Thymus (tissue), 11 donors: Measurements from ENCODE around the gene KLK2. TPM values are rescaled to one million over a fixed set of nuclear protein-coding genes. Genes with fewer than 3 reads are reported as not detected.
A peak's percentile ranks its signal among the peaks of the same experiment; 100 is the strongest.

Source experiments
- DNase-seq, 9 donors: peaks; one replicate each; pipeline ENCODE4 v3.0.0-alpha.2; 2013; ENCODE audit warnings: low spot score in 9 of 9, low read depth in 6 of 9, missing footprints in 1 of 9
- H3K27ac ChIP-seq, 2 donors: one replicate each; pipeline ENCODE4 v1.5.1; 2013; ENCODE audit warnings: control low read depth in 1 of 2, low read depth in 1 of 2, low read length in 1 of 2, mild to moderate bottlenecking in 1 of 2, moderate library complexity in 1 of 2
- H3K27me3 ChIP-seq, 2 donors: one replicate each; pipeline ENCODE4 v1.5.1; 2013; ENCODE audit warnings: low read length in 1 of 2; ENCODE audit not compliant: control insufficient read depth in 2 of 2, insufficient read depth in 1 of 2
- H3K36me3 ChIP-seq, 2 donors: one replicate each; pipeline ENCODE4 v1.5.1; 2013; ENCODE audit warnings: low read length in 1 of 2, mild to moderate bottlenecking in 1 of 2, moderate library complexity in 1 of 2; ENCODE audit not compliant: control insufficient read depth in 2 of 2, insufficient read depth in 2 of 2
- H3K4me1 ChIP-seq, 2 donors: one replicate each; pipeline ENCODE4 v1.5.1; 2013; ENCODE audit warnings: low read length in 2 of 2; ENCODE audit not compliant: control insufficient read depth in 2 of 2, insufficient read depth in 2 of 2
- H3K4me3 ChIP-seq, 2 donors: one replicate each; pipeline ENCODE4 v1.5.1; 2013; ENCODE audit warnings: low read length in 2 of 2, control low read depth in 1 of 2, mild to moderate bottlenecking in 1 of 2
- H3K9me3 ChIP-seq, 2 donors: one replicate each; pipeline ENCODE4 v1.5.1; 2013; ENCODE audit warnings: low read length in 1 of 2, mild to moderate bottlenecking in 1 of 2; ENCODE audit not compliant: control insufficient read depth in 2 of 2, insufficient read depth in 1 of 2
- WGBS: extraction: QIAGEN DNeasy Blood & Tissue Kit; methylation state at CpG from one replicate; pipeline ENCODE4 v1.1.7; 2013; 5-methylcytosine and 5-hydroxymethylcytosine counted together
- polyA plus RNA-seq: library from polyadenylated mRNA; stranded (reverse); fragments of 200-250 nt; gene quantifications from one replicate; pipeline ENCODE4 v1.2.3, GENCODE V29; 2013
- total RNA-seq: library from RNA; stranded (reverse); fragments of 120-200 nt; gene quantifications from one replicate; pipeline ENCODE4 v1.2.4, GENCODE V29; 2013
- donor health status: healthy.

The KLK2 gene
- total and polyA plus RNA-seq, 2 donors = under 0.01 to 0.50 TPM

- Histone ChIP-seq H3K27me3 (peaks cover 18 to 53% of the 10 kb centered on the region in 2 donors), H3K36me3 (no peaks in the 10 kb centered on the region), H3K27ac (no peak overlapping the region), H3K9me3 (no peaks in the 10 kb centered on the region), H3K4me3 (no peak overlapping the region), H3K4me1 (no peaks in the 10 kb centered on the region)
- DNase-seq = no peak
- WGBS = 72% methylated on average over 4 of the region's 4 CpGs
These were observed 37.5 kb downstream of the KLK2 start for GRCh38 chr19:50910722-50911121.

DNA sequence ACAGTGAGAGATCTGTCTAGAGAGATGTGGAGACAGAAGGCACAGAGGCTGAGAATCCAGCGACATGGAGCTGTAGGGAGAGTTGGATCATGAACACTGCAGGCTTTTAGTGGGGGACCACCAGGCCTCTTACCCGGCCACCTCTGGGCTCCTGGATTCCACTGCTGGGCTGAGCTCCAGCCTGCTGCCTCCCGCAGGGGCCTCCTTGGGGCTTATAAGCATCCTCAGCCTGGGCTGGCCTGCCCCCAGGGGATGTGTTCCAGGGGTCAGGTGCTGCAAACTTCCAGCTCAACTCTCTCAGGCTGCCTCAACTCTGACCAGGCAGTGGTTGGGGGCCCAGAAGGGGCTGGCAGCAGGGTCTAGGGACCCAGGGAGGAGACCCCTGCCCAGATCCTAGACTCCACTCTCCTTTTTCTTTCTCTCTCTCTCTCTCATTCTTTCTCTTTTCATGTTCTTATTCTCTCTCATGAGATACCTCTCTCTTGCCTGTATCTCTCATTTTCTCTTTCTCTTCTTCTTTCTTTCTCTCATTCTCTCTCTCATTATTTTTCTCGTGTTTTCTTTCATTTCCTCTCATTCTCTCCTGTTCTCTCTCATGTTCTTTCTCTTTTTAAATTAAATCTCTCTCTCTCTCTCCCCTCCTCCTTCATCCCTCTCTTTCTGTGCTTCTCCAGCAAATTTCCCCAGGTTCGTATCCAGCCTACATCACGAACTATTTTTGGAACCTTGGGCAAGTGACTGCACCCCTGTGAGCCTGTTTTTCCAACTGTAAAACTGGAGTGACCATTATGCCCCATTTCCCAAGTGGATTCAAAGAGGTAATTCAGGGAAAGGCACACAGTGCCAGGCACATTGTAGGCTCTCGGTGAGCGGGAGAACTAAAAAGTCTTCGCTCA lies 38.2 kb downstream of the KLK2 start, which contains the start of gene KLK4:
Gene KLK4 (minus strand): TSS at position 190 of the 896 bp plus-strand sequence. CDS start 657 bp downstream, outside the sequence.
- WGBS = 73% methylated on average over 9 of the region's 9 CpGs
- Histone ChIP-seq H3K9me3 (no peaks in the 10 kb centered on the region), H3K4me1 (no peaks in the 10 kb centered on the region), H3K36me3 (no peaks in the 10 kb centered on the region), H3K27me3 (peaks cover 18 to 55% of the 10 kb centered on the region in 2 donors), H3K27ac (no peak within 1 kb of the TSS), H3K4me3 (no peak within 1 kb of the TSS)
- DNase-seq = no peak

- Histone ChIP-seq H3K36me3 (no peaks in the 10 kb centered on the region), H3K4me3 (no peak overlapping the region), H3K9me3 (no peaks in the 10 kb centered on the region), H3K27ac (no peak overlapping the region), H3K4me1 (no peaks in the 10 kb centered on the region), H3K27me3 (peaks cover 18 to 55% of the 10 kb centered on the region in 2 donors)
- no peak for DNase-seq
- WGBS = 25% methylated on average over 21 of the region's 21 CpGs
These were observed 38.9 kb downstream of the KLK2 start for GRCh38 chr19:50912102-50912599.

DNA sequence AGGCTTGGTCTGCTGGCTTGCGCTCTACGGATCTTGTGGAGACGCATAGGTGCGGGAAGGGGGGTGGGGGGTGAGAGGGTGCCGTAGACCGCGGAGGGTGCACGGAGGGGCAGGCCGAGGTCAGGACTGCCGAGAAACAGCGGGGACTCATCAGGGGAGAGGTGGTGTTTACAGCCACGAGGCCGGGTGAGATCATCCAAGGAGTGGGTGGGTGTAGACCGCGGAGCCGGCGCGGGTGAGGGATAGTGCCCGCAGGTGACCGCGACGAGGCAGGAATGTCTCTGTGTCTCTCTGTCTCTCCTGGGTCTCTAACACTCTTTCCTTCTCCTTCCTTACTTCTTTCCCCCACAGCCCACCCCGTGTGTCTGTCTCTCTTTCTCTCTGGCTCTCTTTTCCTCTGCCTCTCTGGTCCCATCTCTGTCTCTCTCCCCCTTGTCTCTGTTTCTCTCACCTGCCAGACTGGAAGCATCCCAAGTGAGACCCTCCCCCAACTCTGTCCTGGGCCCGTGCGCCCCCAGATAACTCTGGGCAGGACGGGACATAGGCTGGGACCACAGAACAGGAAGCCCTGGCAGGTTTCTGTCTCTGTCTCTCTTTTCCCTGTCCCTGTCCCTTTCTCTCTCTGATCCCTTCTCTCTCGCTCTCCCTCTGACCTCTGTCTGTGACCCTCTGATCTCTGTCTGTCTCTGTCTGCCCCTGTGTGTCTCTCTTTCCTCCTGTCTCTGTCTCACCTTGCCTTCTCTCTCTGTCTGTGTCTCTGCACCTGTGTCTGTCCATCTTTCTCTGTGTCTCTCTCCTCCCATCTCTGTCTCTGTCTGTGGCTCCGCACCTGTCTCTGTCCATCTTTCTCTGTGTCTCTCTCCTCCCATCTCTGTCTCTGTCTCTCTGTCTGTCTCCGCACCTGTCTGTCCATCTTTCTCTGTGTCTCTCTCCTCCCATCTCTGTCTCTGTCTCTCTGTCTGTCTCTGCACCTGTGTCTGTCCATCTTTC lies 39.8 kb downstream of the KLK2 start:
- H3K4me1 ChIP-seq = no peaks in the 10 kb centered on the region
- H3K36me3 ChIP-seq = no peaks in the 10 kb centered on the region
- 12% methylated on average over 29 of the region's 29 CpGs for WGBS
- DNase-seq = no peak
- H3K4me3 ChIP-seq = no peak overlapping the region
- peaks cover 18 to 55% of the 10 kb centered on the region in 2 donors for H3K27me3 ChIP-seq
- H3K27ac ChIP-seq = no peak overlapping the region
- no peaks in the 10 kb centered on the region for H3K9me3 ChIP-seq

DNA sequence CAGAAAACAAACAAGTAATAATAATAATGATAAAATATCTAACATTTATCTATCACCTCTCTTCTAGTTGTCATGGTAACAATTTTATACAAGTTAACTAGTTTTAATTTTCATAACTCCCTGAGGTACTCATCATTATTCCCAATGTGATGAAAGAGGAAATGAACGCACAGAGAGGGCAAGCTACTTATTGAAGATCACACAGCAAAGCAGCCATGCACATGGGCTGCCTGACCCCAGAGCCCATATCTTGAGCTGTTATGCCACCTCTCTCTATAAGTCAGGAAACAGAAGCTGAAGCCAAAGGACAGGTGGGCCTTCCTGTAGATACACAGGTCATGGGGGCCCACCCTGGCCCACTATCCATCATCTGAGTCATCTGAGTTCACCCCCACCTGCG lies 42.8 kb downstream of the KLK2 start:
- H3K4me3 ChIP-seq = no peak overlapping the region
- WGBS = 87% methylated on average over 2 of the region's 2 CpGs

GRCh38 chr19:50921426-50922316 lies 48.4 kb downstream of the KLK2 start:
- no peak overlapping the region for H3K27ac ChIP-seq
- H3K27me3 ChIP-seq = peaks cover 2 to 7% of the 10 kb centered on the region in 2 donors
- H3K36me3 ChIP-seq = no peaks in the 10 kb centered on the region
- no peak for DNase-seq
- no peak overlapping the region for H3K4me3 ChIP-seq
- H3K4me1 ChIP-seq = peaks cover 0 to 2% of the 10 kb centered on the region in 2 donors
- 7% methylated on average over 12 of the region's 12 CpGs for WGBS
- H3K9me3 ChIP-seq = no peaks in the 10 kb centered on the region

More for the DNA sequence above, 42.8 kb downstream of the KLK2 start:
- no peaks in the 10 kb centered on the region for H3K36me3 ChIP-seq
- DNase-seq = no peak
- H3K4me1 ChIP-seq = no peaks in the 10 kb centered on the region
- peaks cover 16 to 25% of the 10 kb centered on the region in 2 donors for H3K27me3 ChIP-seq
- no peaks in the 10 kb centered on the region for H3K9me3 ChIP-seq
- H3K27ac ChIP-seq = no peak overlapping the region

GRCh38 chr19:50922317-50922853 lies 49.1 kb downstream of the KLK2 start:
- H3K36me3 ChIP-seq = no peaks in the 10 kb centered on the region
- H3K4me1 ChIP-seq = peaks cover 0 to 2% of the 10 kb centered on the region in 2 donors
- peaks cover 2 to 7% of the 10 kb centered on the region in 2 donors for H3K27me3 ChIP-seq
- no peak overlapping the region for H3K27ac ChIP-seq
- H3K4me3 ChIP-seq = no peak overlapping the region
- no peaks in the 10 kb centered on the region for H3K9me3 ChIP-seq
- peak; percentile 30 to 84 (median 64) for DNase-seq
- WGBS = 34% methylated on average over 21 of the region's 21 CpGs

- H3K36me3 ChIP-seq = no peaks in the 10 kb centered on the region
- no peak for DNase-seq
- no peak overlapping the region for H3K27ac ChIP-seq
- no peaks in the 10 kb centered on the region for H3K9me3 ChIP-seq
- peaks cover 2 to 7% of the 10 kb centered on the region in 2 donors for H3K27me3 ChIP-seq
- peaks cover 0 to 2% of the 10 kb centered on the region in 2 donors for H3K4me1 ChIP-seq
- 79% methylated on average over 6 of the region's 6 CpGs for WGBS
- no peak overlapping the region for H3K4me3 ChIP-seq
These were observed 51.3 kb downstream of the KLK2 start for GRCh38 chr19:50924586-50924985.
